Activated CD4-positive, CD25-positive, alpha-beta regulatory T cell treated with anti-CD3 and anti-CD28 coated beads, Interleukin-2, amount 50 U/mL, for 72 hours (primary cell): ENCODE results near the gene AEBP1.
A peak's percentile ranks its signal among the peaks of the same experiment; 100 is the strongest.

Source experiments
- DNase-seq: peaks from one replicate; pipeline ENCODE4 v3.0.0; 2021

Gene AEBP1

GRCh38 chr7:44067064-44067951 is 36.8 kb upstream of the AEBP1 start:
- DNase-seq: no peak

GRCh38 chr7:44068054-44068453 is 36.1 kb upstream of the AEBP1 start:
- no peak for DNase-seq

GRCh38 chr7:44071726-44072363 is 32.3 kb upstream of the AEBP1 start:
- DNase-seq: no peak

GRCh38 chr7:44072364-44073231 is 31.5 kb upstream of the AEBP1 start:
- no peak for DNase-seq

GRCh38 chr7:44073664-44074348 is 30.3 kb upstream of the AEBP1 start:
- no peak for DNase-seq

- no peak for DNase-seq
Measured at GRCh38 chr7:44074349-44074695, 29.8 kb upstream of the AEBP1 start.

- no peak for DNase-seq
Measured at GRCh38 chr7:44075296-44076075, 28.7 kb upstream of the AEBP1 start.

- DNase-seq: no peak
Measured at GRCh38 chr7:44076101-44076895, 27.8 kb upstream of the AEBP1 start.

- DNase-seq: no peak
Measured at GRCh38 chr7:44077061-44077460, 27.1 kb upstream of the AEBP1 start.

GRCh38 chr7:44077681-44078091 is 26.5 kb upstream of the AEBP1 start:
- DNase-seq: no peak

GRCh38 chr7:44078521-44078920 is 25.6 kb upstream of the AEBP1 start:
- DNase-seq: no peak

GRCh38 chr7:44079331-44080021 is 24.7 kb upstream of the AEBP1 start:
- no peak for DNase-seq

GRCh38 chr7:44080118-44080517 is 24.0 kb upstream of the AEBP1 start:
- DNase-seq: no peak

GRCh38 chr7:44080686-44081265 is 23.4 kb upstream of the AEBP1 start:
- no peak for DNase-seq

GRCh38 chr7:44081266-44081748 is 22.8 kb upstream of the AEBP1 start:
- no peak for DNase-seq

GRCh38 chr7:44082541-44083207 is 21.5 kb upstream of the AEBP1 start:
- peak; percentile 97 for DNase-seq

- DNase-seq: no peak
Measured at GRCh38 chr7:44083796-44084195, 20.3 kb upstream of the AEBP1 start.

GRCh38 chr7:44084701-44085100 is 19.4 kb upstream of the AEBP1 start:
- DNase-seq: no peak

GRCh38 chr7:44085546-44085945 is 18.6 kb upstream of the AEBP1 start:
- DNase-seq: no peak
